ENCODE results near the gene NOTCH4. TPM values are rescaled to one million over a fixed set of nuclear protein-coding genes. Genes with fewer than 3 reads are reported as not detected.

Gene NOTCH4
- total and polyA plus RNA-seq, 9 of the 15 experiments (the other 6 are each of a cell fraction or from before 2014, with no cell fraction given), result 0.24 to 4.3 (median 1.7) TPM

DNA sequence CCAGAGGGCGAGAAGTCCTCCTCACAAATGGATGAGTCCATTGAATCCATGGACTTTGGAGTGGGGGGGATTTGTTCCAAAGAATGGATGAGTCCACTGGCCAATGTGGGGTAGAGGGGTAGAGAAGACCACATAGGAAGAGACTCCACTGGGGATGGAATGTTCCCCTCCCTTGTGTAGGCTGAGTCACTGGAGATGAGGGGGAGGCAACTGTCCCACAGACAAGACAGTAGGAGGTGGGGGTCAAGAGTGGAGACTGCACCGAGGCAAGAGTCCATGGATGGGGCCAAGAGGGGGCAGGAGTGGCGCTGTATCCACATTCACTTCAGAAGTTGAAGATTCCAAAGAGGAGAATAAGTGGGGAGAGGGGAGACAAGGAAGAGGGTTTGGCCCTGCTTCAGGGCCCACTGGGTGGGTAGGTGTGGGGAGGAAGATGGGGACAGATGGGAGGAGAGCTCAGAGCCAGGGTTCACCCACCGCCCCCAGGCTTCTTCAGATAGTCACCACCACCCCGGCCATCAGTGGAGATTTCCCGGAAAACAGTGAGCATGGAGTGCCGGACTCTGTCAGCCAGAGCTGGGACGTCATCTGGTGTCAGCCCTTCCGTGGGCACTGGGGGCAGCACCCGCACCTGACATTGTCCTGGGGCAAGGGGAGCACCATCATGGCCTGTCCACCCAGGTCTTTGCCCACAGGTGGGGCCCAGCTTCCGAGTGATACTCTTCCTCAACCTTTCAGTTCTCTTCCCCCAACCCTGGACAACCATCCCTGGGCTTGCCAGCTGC, 54.9 kb downstream of the NOTCH4 start (continued):
- TF ChIP-seq ZFPM2 (CRISPR knock-in tag; IDR thresholded peaks at IDR 0.05) (no peak), SRSF9 (IDR thresholded peaks at IDR 0.05; ENCODE audit: borderline replicate concordance, low read depth, low read length) (no peak), ZNF583 (CRISPR knock-in tag; IDR thresholded peaks at IDR 0.05) (no peak), KLF16 (IDR thresholded peaks at IDR 0.05) (peak; percentile 12; the same call in 1 of the 2 replicates), HDAC8 (tag; IDR thresholded peaks at IDR 0.05) (no peak), XRCC5 (IDR thresholded peaks at IDR 0.05; ENCODE audit: low read depth, low read length) (no peak; the same call in 1 of the 2 replicates), IFI16 (CRISPR knock-in tag; IDR thresholded peaks at IDR 0.05) (no peak), BACH1 (tag; IDR thresholded peaks at IDR 0.05) (no peak), EP400 (IDR thresholded peaks at IDR 0.05) (no peak), PTRF (tag; IDR thresholded peaks at IDR 0.05) (no peak), POLR2A (conservative IDR thresholded peaks at IDR 0.05) (peak; percentile 63; the same call in 1 of the 2 replicates), ZSCAN32 (CRISPR knock-in tag; IDR thresholded peaks at IDR 0.05) (no peak), POLR3G (IDR thresholded peaks at IDR 0.05; ENCODE audit: extremely low read depth, insufficient read length, insufficient replicate concordance) (no peak), TSC22D4 (tag; IDR thresholded peaks at IDR 0.05) (no peak), SMC3 (conservative IDR thresholded peaks at IDR 0.05; ENCODE audit: insufficient read depth, low read depth, low read length) (no peak), E2F8 (IDR thresholded peaks at IDR 0.05; ENCODE audit: low read depth, partially characterized antibody) (no peak), POLR2AphosphoS2 (IDR thresholded peaks at IDR 0.05; ENCODE audit: low read length) (no peak), SNIP1 (IDR thresholded peaks at IDR 0.05; ENCODE audit: low read depth) (no peak), ZNF224 (CRISPR knock-in tag; IDR thresholded peaks at IDR 0.05) (no peak), HDAC1 (IDR thresholded peaks at IDR 0.05) (peak in 1 of 2 experiments; percentile 44; a peak in 1 of 4 replicates), CXXC5 (CRISPR knock-in tag; IDR thresholded peaks at IDR 0.05) (0 out of 2 replicates have a peak, but pooled peaks have one; percentile 22), CBFB (CRISPR knock-in tag; IDR thresholded peaks at IDR 0.05) (peak; percentile 52; the same call in 1 of the 2 replicates), RBM34 (IDR thresholded peaks at IDR 0.05; ENCODE audit: borderline replicate concordance, insufficient read depth, low read length) (no peak)
- TF ChIP-seq, protein P1, sequence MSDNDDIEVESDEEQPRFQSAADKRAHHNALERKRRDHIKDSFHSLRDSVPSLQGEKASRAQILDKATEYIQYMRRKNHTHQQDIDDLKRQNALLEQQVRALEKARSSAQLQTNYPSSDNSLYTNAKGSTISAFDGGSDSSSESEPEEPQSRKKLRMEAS (CRISPR knock-in tag; IDR thresholded peaks at IDR 0.05), result no peak
- TF ChIP-seq, protein P2, sequence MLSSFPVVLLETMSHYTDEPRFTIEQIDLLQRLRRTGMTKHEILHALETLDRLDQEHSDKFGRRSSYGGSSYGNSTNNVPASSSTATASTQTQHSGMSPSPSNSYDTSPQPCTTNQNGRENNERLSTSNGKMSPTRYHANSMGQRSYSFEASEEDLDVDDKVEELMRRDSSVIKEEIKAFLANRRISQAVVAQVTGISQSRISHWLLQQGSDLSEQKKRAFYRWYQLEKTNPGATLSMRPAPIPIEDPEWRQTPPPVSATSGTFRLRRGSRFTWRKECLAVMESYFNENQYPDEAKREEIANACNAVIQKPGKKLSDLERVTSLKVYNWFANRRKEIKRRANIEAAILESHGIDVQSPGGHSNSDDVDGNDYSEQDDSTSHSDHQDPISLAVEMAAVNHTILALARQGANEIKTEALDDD (IDR thresholded peaks at IDR 0.05), result no peak
- TF ChIP-seq, protein P3, sequence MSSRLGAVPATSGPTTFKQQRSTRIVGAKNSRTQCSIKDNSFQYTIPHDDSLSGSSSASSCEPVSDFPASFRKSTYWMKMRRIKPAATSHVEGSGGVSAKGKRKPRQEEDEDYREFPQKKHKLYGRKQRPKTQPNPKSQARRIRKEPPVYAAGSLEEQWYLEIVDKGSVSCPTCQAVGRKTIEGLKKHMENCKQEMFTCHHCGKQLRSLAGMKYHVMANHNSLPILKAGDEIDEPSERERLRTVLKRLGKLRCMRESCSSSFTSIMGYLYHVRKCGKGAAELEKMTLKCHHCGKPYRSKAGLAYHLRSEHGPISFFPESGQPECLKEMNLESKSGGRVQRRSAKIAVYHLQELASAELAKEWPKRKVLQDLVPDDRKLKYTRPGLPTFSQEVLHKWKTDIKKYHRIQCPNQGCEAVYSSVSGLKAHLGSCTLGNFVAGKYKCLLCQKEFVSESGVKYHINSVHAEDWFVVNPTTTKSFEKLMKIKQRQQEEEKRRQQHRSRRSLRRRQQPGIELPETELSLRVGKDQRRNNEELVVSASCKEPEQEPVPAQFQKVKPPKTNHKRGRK (tag; IDR thresholded peaks at IDR 0.05), result no peak

Measured in K562 (cell line).